H1 (cell line): ENCODE results near the gene CCT6A. TPM values are rescaled to one million over a fixed set of nuclear protein-coding genes. Genes with fewer than 3 reads are reported as not detected.
"Not testable (repeated sequence)": the region's sequence is repeated elsewhere in the genome, so short reads cannot be mapped to it uniquely, and the experiment has no call there.

Source experiments
- CTCF ChIA-PET: fragments of 300-600 bp; sonication (Branson Sonifier 250); formaldehyde crosslinking; loops from one replicate; lab custom pipeline; 2021; ENCODE audit not compliant: partially characterized antibody; lab: Charles Lee
- POLR2A ChIA-PET: fragments of 300-600 bp; sonication (Branson Sonifier 250); formaldehyde crosslinking; loops from one replicate; lab custom pipeline; 2021; ENCODE audit warnings: inconsistent platforms; ENCODE audit not compliant: partially characterized antibody; lab: Charles Lee
- DNase-seq, 2 experiments: peaks; one replicate each; pipeline versions ENCODE4 v3.0.0 to v3.0.0-alpha.2; 2010 to 2022; ENCODE audit warnings: low spot score in 2 of 2, low read depth in 1 of 2, mixed read lengths in 1 of 2
- FAIRE-seq: peaks from 2 replicates; lab custom pipeline; 2011; peaks lifted over from hg19 to GRCh38; lab: Jason Lieb, UNC
- H2AFZ ChIP-seq: 2 replicates; pipeline ENCODE4 v1.8.1; 2012; ENCODE audit warnings: low read length, inconsistent platforms
- H2AK5ac ChIP-seq: 2 replicates; pipeline ENCODE4 v1.6.1; 2013; ENCODE audit warnings: low read depth, low read length
- H2BK120ac ChIP-seq: replicated peaks from 2 replicates; pipeline ENCODE3; 2013; ENCODE audit warnings: low read depth, low read length, inconsistent platforms
- H2BK12ac ChIP-seq: 2 replicates; pipeline ENCODE4 v1.6.1; 2013; ENCODE audit warnings: low read depth, low read length
- H2BK15ac ChIP-seq: 2 replicates; pipeline ENCODE4 v1.6.1; 2013; ENCODE audit warnings: low read length
- H2BK20ac ChIP-seq: 2 replicates; pipeline ENCODE4 v1.6.1; 2013; ENCODE audit warnings: low read length
- H2BK5ac ChIP-seq: 2 replicates; pipeline ENCODE4 v1.6.1; 2013; ENCODE audit warnings: low read depth, low read length
- H3K14ac ChIP-seq: 2 replicates; pipeline ENCODE4 v1.6.1; 2013; ENCODE audit warnings: inconsistent platforms; ENCODE audit not compliant: insufficient read length
- H3K18ac ChIP-seq: 2 replicates; pipeline ENCODE4 v1.6.1; 2013; ENCODE audit warnings: low read length; ENCODE audit errors: extremely low read depth
- H3K23ac ChIP-seq: 2 replicates; pipeline ENCODE4 v1.6.1; 2013; ENCODE audit warnings: inconsistent platforms; ENCODE audit not compliant: insufficient read length
- H3K23me2 ChIP-seq: 2 replicates; pipeline ENCODE4 v1.6.1; 2013; ENCODE audit warnings: low read depth, low read length
- H3K27ac ChIP-seq: 2 replicates; pipeline ENCODE4 v1.6.1; 2011; ENCODE audit warnings: low read depth, low read length, inconsistent platforms
- H3K27me3 ChIP-seq, 4 experiments: replicated peaks in 1 of 4; 1 replicate in 1 of 4; 2 replicates in 3 of 4; pipeline versions ENCODE4 v1.6.1 to v1.8.1; 2011 to 2013; ENCODE audit warnings: low read length in 3 of 4, mild to moderate bottlenecking in 3 of 4, inconsistent platforms in 2 of 4, mixed read lengths in 2 of 4, moderate library complexity in 1 of 4; ENCODE audit not compliant: control insufficient read depth in 3 of 4, insufficient read depth in 3 of 4; ENCODE audit errors: extremely low read depth in 1 of 4
- H3K36me3 ChIP-seq, 4 experiments: 2 replicates each; pipeline versions ENCODE4 v1.6.1 to v1.8.1; 2011 to 2013; ENCODE audit warnings: mild to moderate bottlenecking in 4 of 4, low read length in 3 of 4, moderate library complexity in 2 of 4, control low read depth in 1 of 4, inconsistent platforms in 1 of 4; ENCODE audit not compliant: insufficient read depth in 4 of 4, control insufficient read depth in 2 of 4
- H3K4ac ChIP-seq: replicated peaks from 2 replicates; pipeline ENCODE3; 2013; ENCODE audit warnings: low read length, low read depth, mixed read lengths, inconsistent platforms; ENCODE audit not compliant: insufficient read length
- H3K4me1 ChIP-seq, 4 experiments: replicated peaks in 1 of 4; 1 replicate in 1 of 4; 2 replicates in 3 of 4; pipeline versions ENCODE4 v1.6.1 to v1.8.1; 2011 to 2013; ENCODE audit warnings: low read length in 3 of 4, inconsistent platforms in 2 of 4, mixed read lengths in 1 of 4; ENCODE audit not compliant: insufficient read depth in 4 of 4, control insufficient read depth in 3 of 4
- H3K4me2 ChIP-seq, 2 experiments: 2 replicates each; pipeline versions ENCODE4 v1.6.1 to v1.8.1; 2011 to 2013; ENCODE audit warnings: low read depth in 2 of 2, low read length in 2 of 2, control low read depth in 1 of 2, inconsistent platforms in 1 of 2, mild to moderate bottlenecking in 1 of 2; ENCODE audit not compliant: insufficient read depth in 1 of 2
- H3K4me3 ChIP-seq, 4 experiments: fragments of 200-600, 300-600 bp in 1 of 4; sonication (generic), shearing (Covaris generic), sonication (Bioruptor Twin) in 1 of 4; 2 replicates each; pipeline versions ENCODE4 v1.5.1 to v1.8.1; 2011 to 2016; ENCODE audit warnings: low read length in 4 of 4, low read depth in 3 of 4, control low read depth in 2 of 4, inconsistent platforms in 2 of 4, mild to moderate bottlenecking in 2 of 4, mixed read lengths in 1 of 4, moderate library complexity in 1 of 4; ENCODE audit not compliant: insufficient read depth in 2 of 4; ENCODE audit errors: extremely low read depth in 1 of 4
- H3K56ac ChIP-seq: replicated peaks from 2 replicates; pipeline ENCODE3; 2013; ENCODE audit warnings: low read depth, mild to moderate bottlenecking, mixed read lengths, low read length, inconsistent platforms; ENCODE audit not compliant: insufficient read length
- H3K79me1 ChIP-seq: 2 replicates; pipeline ENCODE4 v1.6.1; 2013; ENCODE audit warnings: low read depth, low read length, control low read depth
- H3K79me2 ChIP-seq, 2 experiments: 2 replicates each; pipeline versions ENCODE4 v1.6.1 to v1.8.1; 2012 to 2013; ENCODE audit warnings: low read length in 2 of 2, mild to moderate bottlenecking in 2 of 2, inconsistent platforms in 1 of 2; ENCODE audit not compliant: insufficient read depth in 2 of 2, control insufficient read depth in 1 of 2
- H3K9ac ChIP-seq, 4 experiments: replicated peaks in 1 of 4; 1 replicate in 1 of 4; 2 replicates in 3 of 4; pipeline versions ENCODE4 v1.6.1 to v1.8.1; 2011 to 2013; ENCODE audit warnings: low read depth in 3 of 4, low read length in 3 of 4, control low read depth in 2 of 4, mild to moderate bottlenecking in 2 of 4, moderate library complexity in 2 of 4, inconsistent platforms in 1 of 4; ENCODE audit errors: extremely low read depth in 1 of 4
- H3K9me3 ChIP-seq, 2 experiments: 2 replicates each; pipeline versions ENCODE4 v1.6.1 to v1.8.1; 2012 to 2013; ENCODE audit warnings: mild to moderate bottlenecking in 2 of 2, moderate library complexity in 2 of 2, control low read depth in 1 of 2, inconsistent platforms in 1 of 2, low read depth in 1 of 2, low read length in 1 of 2, mixed read lengths in 1 of 2; ENCODE audit not compliant: insufficient read depth in 2 of 2
- H4K20me1 ChIP-seq, 2 experiments: replicated peaks in 1 of 2; 2 replicates each; pipeline versions ENCODE3 to v1.8.1; 2011 to 2013; ENCODE audit warnings: inconsistent platforms in 2 of 2, low read length in 2 of 2, mild to moderate bottlenecking in 1 of 2; ENCODE audit not compliant: insufficient read depth in 2 of 2, control insufficient read depth in 1 of 2
- H4K5ac ChIP-seq: 2 replicates; pipeline ENCODE4 v1.6.1; 2013; ENCODE audit warnings: low read length, low read depth, mixed read lengths, inconsistent platforms; ENCODE audit not compliant: insufficient read length
- H4K8ac ChIP-seq: 2 replicates; pipeline ENCODE4 v1.8.0; 2013; ENCODE audit warnings: mild to moderate bottlenecking, moderate library complexity, low read length, inconsistent platforms; ENCODE audit not compliant: insufficient read depth; ENCODE audit errors: extremely low read depth
- H4K91ac ChIP-seq: replicated peaks from 2 replicates; pipeline ENCODE3; 2013; ENCODE audit warnings: low read length, mixed read lengths, inconsistent platforms; ENCODE audit not compliant: insufficient read length
- WGBS, 2 experiments: shearing (Covaris generic) in 1 of 2; methylation state at CpG; one replicate each; pipeline versions ENCODE4 v1.1.6 to v1.1.7; 2013 to 2015; ENCODE audit warnings: low lambda C conversion rate in 2 of 2, mixed read lengths in 2 of 2, inconsistent platforms in 1 of 2, low coverage in 1 of 2, missing lambda C conversion rate in 1 of 2; ENCODE audit not compliant: insufficient replicate concordance in 2 of 2, insufficient coverage in 1 of 2, insufficient read length in 1 of 2; ENCODE audit errors: extremely low coverage in 1 of 2, missing lambda C conversion rate in 1 of 2; 5-methylcytosine and 5-hydroxymethylcytosine counted together
- polyA plus RNA-seq, 7 experiments: library from polyadenylated mRNA; depleted of rRNA in 3 of 7; stranded (reverse) in 5 of 7; unstranded in 2 of 7; fragments of >200 nt in 5 of 7; fragments of 200-250 nt in 2 of 7; gene quantifications; 1 replicate in 5 of 7; 2 replicates in 1 of 7; 4 replicates in 1 of 7; pipeline versions ENCODE4 v1.2.1 to v1.2.3, GENCODE V29; 2011 to 2013; ENCODE audit warnings: missing spikeins in 2 of 7, mixed read lengths in 2 of 7
- total RNA-seq: library from RNA; stranded (reverse); fragmentation: NEBNext Ultra II Directional; extraction: Animal tissue kit (Norgen Biotek cat#: 25700); gene quantifications from 2 replicates; pipeline ENCODE4 v1.2.1, GENCODE V29; 2021

The CCT6A gene
- total and polyA plus RNA-seq, 2 of the 8 experiments (the other 6 are each of a cell fraction or from before 2014, with no cell fraction given): 201 to 272 TPM

DNA sequence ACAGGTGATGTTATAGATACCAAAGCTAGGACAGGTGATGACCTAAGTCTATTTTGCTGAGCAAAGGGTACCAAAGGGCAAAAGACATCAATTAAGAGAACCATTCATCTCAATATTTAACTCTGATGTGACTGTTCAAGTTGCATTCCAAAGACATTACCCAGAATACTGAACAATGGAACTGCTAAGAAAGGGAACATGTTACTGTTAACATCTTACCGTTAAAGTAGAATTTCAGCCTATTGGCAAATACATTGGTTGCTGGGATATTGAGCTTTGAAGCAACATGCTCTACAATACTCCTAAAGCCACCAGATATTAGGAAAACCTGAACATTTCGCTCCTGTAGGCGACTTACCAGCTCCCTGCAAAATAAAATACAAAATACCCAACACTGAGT, 34.5 kb upstream of the CCT6A start:
- not testable (repeated sequence) for DNase-seq, H2AFZ ChIP-seq, H3K23me2 ChIP-seq, H2BK12ac ChIP-seq, H3K18ac ChIP-seq, H4K91ac ChIP-seq, H3K56ac ChIP-seq, H3K14ac ChIP-seq, H3K4ac ChIP-seq, H3K27ac ChIP-seq, H2AK5ac ChIP-seq, H4K8ac ChIP-seq, FAIRE-seq, H3K4me1 ChIP-seq, H3K23ac ChIP-seq, H4K5ac ChIP-seq, H3K4me3 ChIP-seq, H2BK5ac ChIP-seq, H3K4me2 ChIP-seq, H3K9ac ChIP-seq, H3K79me1 ChIP-seq, H2BK120ac ChIP-seq, H3K27me3 ChIP-seq, H3K9me3 ChIP-seq, H3K79me2 ChIP-seq, H2BK15ac ChIP-seq, H4K20me1 ChIP-seq, H2BK20ac ChIP-seq
- WGBS, 2 experiments: 96% methylated on average over 3 of the region's 3 CpGs; no CpG with 5 or more reads in 1 of the 2 experiments
- H3K36me3 ChIP-seq: peaks cover 3 to 62% (median 34%) of the 10 kb centered on the region in 4 experiments; a peak in 6 of 8 replicates
- POLR2A ChIA-PET: interaction anchor here (1.4 to 40.8 kb wide), 3 partner anchors 9 to 37 kb away, joined by 4 to 869 read pairs (median 36); partner anchors contain the start of genes CCT6A, PSPH and SUMF2
- CTCF ChIA-PET: interaction anchor here (0.6 to 2.0 kb wide), 3 partner anchors 10 to 13 kb away, joined by 3 to 8 read pairs (median 3); no protein-coding TSS in a partner anchor
